Panc1 (cell line): Measurements from ENCODE around the gene PLA2G5.

ENCODE experiments used
- CTCF ChIP-seq: fragments of 450-650 bp; IDR thresholded peaks from 2 replicates; pipeline ENCODE4 v1.5.1; 2017; ENCODE audit warnings: mild to moderate bottlenecking
- POLR2AphosphoS5 ChIP-seq: IDR thresholded peaks from 2 replicates; pipeline ENCODE4 v1.6.1; 2012; ENCODE audit warnings: mild to moderate bottlenecking, low read depth, low read length, moderate library complexity
- SIN3A ChIP-seq: IDR thresholded peaks from 2 replicates; pipeline ENCODE4 v1.6.1; 2012; ENCODE audit warnings: low read depth, mild to moderate bottlenecking, low read length, moderate library complexity, borderline replicate concordance; ENCODE audit not compliant: insufficient read depth

- TF ChIP-seq CTCF (no peak), SIN3A (no peak), POLR2AphosphoS5 (no peak)
These were observed 23.3 kb downstream of the PLA2G5 start for GRCh38 chr1:20093303-20093702.
